Ishikawa (cell line): Measurements from ENCODE around the gene UST.

Source experiments
- TCF12 ChIP-seq: IDR thresholded peaks from 2 replicates; pipeline ENCODE4 v1.6.1; 2012; ENCODE audit warnings: low read depth
- ZBTB7A ChIP-seq: IDR thresholded peaks from 2 replicates; pipeline ENCODE4 v1.6.1; 2012; ENCODE audit warnings: low read depth

GRCh38 chr6:148915810-148916209, 169.0 kb downstream of the UST start:
- TF ChIP-seq ZBTB7A (no peak), TCF12 (no peak)
